Peyer's patch (tissue), 4 donors: Measurements from ENCODE around the gene POLR1F.

ENCODE experiments used
- POLR2A ChIP-seq, 2 donors: fragments of 450-650 bp; IDR thresholded peaks; one replicate each; pipeline ENCODE4 v1.5.1; 2017; ENCODE audit warnings: antibody characterized with exemption in 2 of 2, mild to moderate bottlenecking in 2 of 2, moderate library complexity in 2 of 2
- TF ChIP-seq, protein P1 (sequence below), 6 experiments: fragments of 450-650 bp in 4 of 6; fragments of 200-600 bp in 2 of 6; sonication (generic) in 1 of 6; IDR thresholded peaks; one replicate each; pipeline ENCODE4 v1.5.1; 2017 to 2019; ENCODE audit warnings: antibody characterized with exemption in 6 of 6, mild to moderate bottlenecking in 3 of 6, moderate library complexity in 1 of 6

DNA sequence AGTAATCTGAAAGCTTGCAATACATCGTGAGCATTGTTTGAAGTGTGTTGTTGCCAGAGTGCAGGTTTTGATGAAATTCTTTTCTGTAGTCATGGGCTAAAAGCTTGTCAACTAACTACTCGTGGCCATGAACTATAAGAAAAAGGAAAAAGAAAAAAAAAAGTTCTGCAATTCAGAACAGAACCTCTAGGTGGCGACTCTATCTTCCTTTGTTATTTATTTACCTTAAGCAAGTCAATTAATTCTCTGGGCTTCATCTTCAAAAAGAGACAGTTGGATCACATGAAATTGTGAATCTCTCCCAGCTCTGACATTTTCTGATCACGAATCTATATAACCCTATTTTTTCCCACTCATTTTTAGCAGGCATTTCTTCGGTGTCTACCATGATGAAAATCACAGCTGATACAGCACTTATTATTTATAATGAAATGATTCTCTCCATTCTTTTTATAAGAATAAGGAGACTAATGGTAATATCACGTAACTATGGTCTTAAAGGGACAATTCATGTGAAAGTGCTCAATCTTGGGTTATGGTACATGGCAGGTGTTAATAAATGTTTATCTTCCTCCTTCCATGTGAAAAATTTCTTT lies 45.8 kb upstream of the POLR1F start:
- TF ChIP-seq, protein P1, sequence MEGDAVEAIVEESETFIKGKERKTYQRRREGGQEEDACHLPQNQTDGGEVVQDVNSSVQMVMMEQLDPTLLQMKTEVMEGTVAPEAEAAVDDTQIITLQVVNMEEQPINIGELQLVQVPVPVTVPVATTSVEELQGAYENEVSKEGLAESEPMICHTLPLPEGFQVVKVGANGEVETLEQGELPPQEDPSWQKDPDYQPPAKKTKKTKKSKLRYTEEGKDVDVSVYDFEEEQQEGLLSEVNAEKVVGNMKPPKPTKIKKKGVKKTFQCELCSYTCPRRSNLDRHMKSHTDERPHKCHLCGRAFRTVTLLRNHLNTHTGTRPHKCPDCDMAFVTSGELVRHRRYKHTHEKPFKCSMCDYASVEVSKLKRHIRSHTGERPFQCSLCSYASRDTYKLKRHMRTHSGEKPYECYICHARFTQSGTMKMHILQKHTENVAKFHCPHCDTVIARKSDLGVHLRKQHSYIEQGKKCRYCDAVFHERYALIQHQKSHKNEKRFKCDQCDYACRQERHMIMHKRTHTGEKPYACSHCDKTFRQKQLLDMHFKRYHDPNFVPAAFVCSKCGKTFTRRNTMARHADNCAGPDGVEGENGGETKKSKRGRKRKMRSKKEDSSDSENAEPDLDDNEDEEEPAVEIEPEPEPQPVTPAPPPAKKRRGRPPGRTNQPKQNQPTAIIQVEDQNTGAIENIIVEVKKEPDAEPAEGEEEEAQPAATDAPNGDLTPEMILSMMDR (IDR thresholded peaks at IDR 0.05): peak; percentile 53 to 71 (median 67)
- TF ChIP-seq POLR2A (IDR thresholded peaks at IDR 0.05): no peak
